Right ventricle myocardium superior (tissue), 1 donor: ENCODE measurements around the gene TMED1. TPM values are rescaled to one million over a fixed set of nuclear protein-coding genes. Genes with fewer than 3 reads are reported as not detected.

ENCODE experiments used
- ATAC-seq: fragments of 200-7000 bp; cut with Tn5 transposase; one replicate; pipeline ENCODE4 v1.9.1; 2020; ENCODE audit warnings: mild to moderate bottlenecking; ENCODE audit not compliant: poor library complexity
- DNase-seq: peaks from one replicate; pipeline ENCODE4 v3.0.0-alpha.2; 2020
- intact Hi-C: fragments of 100-400 bp; cut with DNase I; formaldehyde crosslinking; loops from one replicate; pipeline ENCODE4 v1.11.2; 2022
- total RNA-seq: library from RNA; stranded (reverse); fragmentation: NEBNext Ultra II Directional; extraction: Animal tissue kit (Norgen Biotek cat#: 25700); gene quantifications from one replicate; pipeline ENCODE4 v1.2.1, GENCODE V29; 2021
- donor health status: DM: no; HTN: yes; CAD: no; lungs with severe emphysema.

TMED1 gene
- total RNA-seq, 1 donor from 2014 or later = 30.8 TPM

GRCh38 chr19:10817291-10818038 lies 18.5 kb downstream of the TMED1 start:
- DNase-seq = peak; percentile 65
- intact Hi-C loops = no loop called here
- peak; percentile 55 for ATAC-seq

- ATAC-seq (no peak), DNase-seq (no peak)
- intact Hi-C loops = no loop called here
Measured at GRCh38 chr19:10816691-10817090, 19.3 kb downstream of the TMED1 start.

GRCh38 chr19:10815969-10816644 lies 19.9 kb downstream of the TMED1 start:
- DNase-seq = no peak
- intact Hi-C loops = no loop called here
- no peak for ATAC-seq

GRCh38 chr19:10815007-10815536 lies 20.9 kb downstream of the TMED1 start:
- ATAC-seq (no peak), DNase-seq (no peak)
- intact Hi-C loops = no loop called here

- intact Hi-C loops = no loop called here
- DNase-seq (peak; percentile 62), ATAC-seq (peak; percentile 49)
Measured at GRCh38 chr19:10812902-10813404, 23.1 kb downstream of the TMED1 start.

GRCh38 chr19:10812196-10812595 lies 23.8 kb downstream of the TMED1 start:
- intact Hi-C loops = no loop called here
- DNase-seq (no peak), ATAC-seq (no peak)

GRCh38 chr19:10811391-10812111 lies 24.5 kb downstream of the TMED1 start:
- DNase-seq = no peak
- intact Hi-C loops = no loop called here
- ATAC-seq = no peak

- intact Hi-C loops = no loop called here
- DNase-seq = no peak
- ATAC-seq = peak; percentile 8
Measured at GRCh38 chr19:10809651-10810285, 26.2 kb downstream of the TMED1 start.

- intact Hi-C loops = no loop called here
- no peak for DNase-seq
- ATAC-seq = no peak
Measured at GRCh38 chr19:10808937-10809649, 26.9 kb downstream of the TMED1 start.

- DNase-seq = no peak
- intact Hi-C loops = no loop called here
- no peak for ATAC-seq
Measured at GRCh38 chr19:10805758-10806247, 30.2 kb downstream of the TMED1 start.

- DNase-seq = peak; percentile 57
- no peak for ATAC-seq
- intact Hi-C loops = no loop called here
Measured at GRCh38 chr19:10805065-10805757, 30.8 kb downstream of the TMED1 start.

- DNase-seq = no peak
- ATAC-seq = no peak
- intact Hi-C loops = no loop called here
Measured at GRCh38 chr19:10803252-10803651, 32.8 kb downstream of the TMED1 start.

GRCh38 chr19:10802479-10802878 lies 33.5 kb downstream of the TMED1 start:
- no peak for ATAC-seq
- intact Hi-C loops = no loop called here
- DNase-seq = no peak

- peak; percentile 73 for DNase-seq
- intact Hi-C loops = no loop called here
- ATAC-seq = peak; percentile 73
Measured at GRCh38 chr19:10800488-10800887, 35.5 kb downstream of the TMED1 start.

- ATAC-seq (peak; percentile 23), DNase-seq (no peak)
- intact Hi-C loops = no loop called here
Measured at GRCh38 chr19:10797541-10798256, 38.3 kb downstream of the TMED1 start.

GRCh38 chr19:10797078-10797477 lies 38.9 kb downstream of the TMED1 start:
- no peak for ATAC-seq
- no peak for DNase-seq
- intact Hi-C loops = no loop called here

- DNase-seq (no peak), ATAC-seq (no peak)
- intact Hi-C loops = no loop called here
Measured at GRCh38 chr19:10796653-10797052, 39.4 kb downstream of the TMED1 start.
